Measurements from ENCODE around the gene F10. TPM values are rescaled to one million over a fixed set of nuclear protein-coding genes. Genes with fewer than 3 reads are reported as not detected.

F10 gene
- total and polyA plus RNA-seq, 2 of the 13 experiments (the other 11 are each of a cell fraction or from before 2014, with no cell fraction given), result 58.4 to 237 TPM

- TF ChIP-seq SAP130 (CRISPR knock-in tag; IDR thresholded peaks at IDR 0.05; ENCODE audit: low read depth) (peak; percentile 81), RFX1 (IDR thresholded peaks at IDR 0.05) (no peak), HNF1B (CRISPR knock-in tag; IDR thresholded peaks at IDR 0.05) (no peak; the same call in 1 of the 2 replicates), MBD4 (IDR thresholded peaks at IDR 0.05; ENCODE audit: borderline replicate concordance, low read length) (no peak), HNRNPLL (IDR thresholded peaks at IDR 0.05; ENCODE audit: low read depth, low read length, poor library complexity, severe bottlenecking) (no peak), SAFB2 (CRISPR knock-in tag; IDR thresholded peaks at IDR 0.05; ENCODE audit: borderline replicate concordance, low read depth) (no peak), NKX3-1 (CRISPR knock-in tag; IDR thresholded peaks at IDR 0.05) (no peak), CCAR2 (optimal IDR thresholded peaks at IDR 0.05; ENCODE audit: low read depth, low read length) (no peak), ZNF704 (CRISPR knock-in tag; IDR thresholded peaks at IDR 0.05; ENCODE audit: borderline replicate concordance) (no peak), ZNF792 (CRISPR knock-in tag; IDR thresholded peaks at IDR 0.05) (no peak), GATAD1 (CRISPR knock-in tag; IDR thresholded peaks at IDR 0.05) (no peak), ZNF598 (CRISPR knock-in tag; IDR thresholded peaks at IDR 0.05; ENCODE audit: borderline replicate concordance) (no peak), NFAT5 (CRISPR knock-in tag; IDR thresholded peaks at IDR 0.05) (no peak), ZNF354B (CRISPR knock-in tag; IDR thresholded peaks at IDR 0.05) (no peak), PITX1 (CRISPR knock-in tag; IDR thresholded peaks at IDR 0.05) (peak; percentile 100), ZNF530 (CRISPR knock-in tag; IDR thresholded peaks at IDR 0.05; ENCODE audit: low read depth) (no peak), LBX2 (CRISPR knock-in tag; IDR thresholded peaks at IDR 0.05; ENCODE audit: borderline replicate concordance) (no peak), RCOR2 (CRISPR knock-in tag; IDR thresholded peaks at IDR 0.05) (no peak)
Measured at GRCh38 chr13:113169277-113170272, 47.0 kb downstream of the F10 start (continued).
